H1 (cell line): ENCODE measurements around the gene SERHL2. TPM values are rescaled to one million over a fixed set of nuclear protein-coding genes. Genes with fewer than 3 reads are reported as not detected.

Source experiments
- CTCF ChIA-PET: fragments of 300-600 bp; sonication (Branson Sonifier 250); formaldehyde crosslinking; loops from one replicate; lab custom pipeline; 2021; ENCODE audit not compliant: partially characterized antibody; lab: Charles Lee
- POLR2A ChIA-PET: fragments of 300-600 bp; sonication (Branson Sonifier 250); formaldehyde crosslinking; loops from one replicate; lab custom pipeline; 2021; ENCODE audit warnings: inconsistent platforms; ENCODE audit not compliant: partially characterized antibody; lab: Charles Lee
- DNase-seq, 2 experiments: peaks; one replicate each; pipeline versions ENCODE4 v3.0.0 to v3.0.0-alpha.2; 2010 to 2022; ENCODE audit warnings: low spot score in 2 of 2, low read depth in 1 of 2, mixed read lengths in 1 of 2
- FAIRE-seq: peaks from 2 replicates; lab custom pipeline; 2011; peaks lifted over from hg19 to GRCh38; lab: Jason Lieb, UNC
- H2AFZ ChIP-seq: 2 replicates; pipeline ENCODE4 v1.8.1; 2012; ENCODE audit warnings: low read length, inconsistent platforms
- H2AK5ac ChIP-seq: 2 replicates; pipeline ENCODE4 v1.6.1; 2013; ENCODE audit warnings: low read depth, low read length
- H2BK120ac ChIP-seq: replicated peaks from 2 replicates; pipeline ENCODE3; 2013; ENCODE audit warnings: low read depth, low read length, inconsistent platforms
- H2BK12ac ChIP-seq: 2 replicates; pipeline ENCODE4 v1.6.1; 2013; ENCODE audit warnings: low read depth, low read length
- H2BK15ac ChIP-seq: 2 replicates; pipeline ENCODE4 v1.6.1; 2013; ENCODE audit warnings: low read length
- H2BK20ac ChIP-seq: 2 replicates; pipeline ENCODE4 v1.6.1; 2013; ENCODE audit warnings: low read length
- H2BK5ac ChIP-seq: 2 replicates; pipeline ENCODE4 v1.6.1; 2013; ENCODE audit warnings: low read depth, low read length
- H3K14ac ChIP-seq: 2 replicates; pipeline ENCODE4 v1.6.1; 2013; ENCODE audit warnings: inconsistent platforms; ENCODE audit not compliant: insufficient read length
- H3K18ac ChIP-seq: 2 replicates; pipeline ENCODE4 v1.6.1; 2013; ENCODE audit warnings: low read length; ENCODE audit errors: extremely low read depth
- H3K23ac ChIP-seq: 2 replicates; pipeline ENCODE4 v1.6.1; 2013; ENCODE audit warnings: inconsistent platforms; ENCODE audit not compliant: insufficient read length
- H3K23me2 ChIP-seq: 2 replicates; pipeline ENCODE4 v1.6.1; 2013; ENCODE audit warnings: low read depth, low read length
- H3K27ac ChIP-seq: 2 replicates; pipeline ENCODE4 v1.6.1; 2011; ENCODE audit warnings: low read depth, low read length, inconsistent platforms
- H3K27me3 ChIP-seq, 4 experiments: replicated peaks in 1 of 4; 1 replicate in 1 of 4; 2 replicates in 3 of 4; pipeline versions ENCODE4 v1.6.1 to v1.8.1; 2011 to 2013; ENCODE audit warnings: low read length in 3 of 4, mild to moderate bottlenecking in 3 of 4, inconsistent platforms in 2 of 4, mixed read lengths in 2 of 4, moderate library complexity in 1 of 4; ENCODE audit not compliant: control insufficient read depth in 3 of 4, insufficient read depth in 3 of 4; ENCODE audit errors: extremely low read depth in 1 of 4
- H3K36me3 ChIP-seq, 4 experiments: 2 replicates each; pipeline versions ENCODE4 v1.6.1 to v1.8.1; 2011 to 2013; ENCODE audit warnings: mild to moderate bottlenecking in 4 of 4, low read length in 3 of 4, moderate library complexity in 2 of 4, control low read depth in 1 of 4, inconsistent platforms in 1 of 4; ENCODE audit not compliant: insufficient read depth in 4 of 4, control insufficient read depth in 2 of 4
- H3K4ac ChIP-seq: replicated peaks from 2 replicates; pipeline ENCODE3; 2013; ENCODE audit warnings: low read length, low read depth, mixed read lengths, inconsistent platforms; ENCODE audit not compliant: insufficient read length
- H3K4me1 ChIP-seq, 4 experiments: replicated peaks in 1 of 4; 1 replicate in 1 of 4; 2 replicates in 3 of 4; pipeline versions ENCODE4 v1.6.1 to v1.8.1; 2011 to 2013; ENCODE audit warnings: low read length in 3 of 4, inconsistent platforms in 2 of 4, mixed read lengths in 1 of 4; ENCODE audit not compliant: insufficient read depth in 4 of 4, control insufficient read depth in 3 of 4
- H3K4me2 ChIP-seq, 2 experiments: 2 replicates each; pipeline versions ENCODE4 v1.6.1 to v1.8.1; 2011 to 2013; ENCODE audit warnings: low read depth in 2 of 2, low read length in 2 of 2, control low read depth in 1 of 2, inconsistent platforms in 1 of 2, mild to moderate bottlenecking in 1 of 2; ENCODE audit not compliant: insufficient read depth in 1 of 2
- H3K4me3 ChIP-seq, 4 experiments: fragments of 200-600, 300-600 bp in 1 of 4; sonication (generic), shearing (Covaris generic), sonication (Bioruptor Twin) in 1 of 4; 2 replicates each; pipeline versions ENCODE4 v1.5.1 to v1.8.1; 2011 to 2016; ENCODE audit warnings: low read length in 4 of 4, low read depth in 3 of 4, control low read depth in 2 of 4, inconsistent platforms in 2 of 4, mild to moderate bottlenecking in 2 of 4, mixed read lengths in 1 of 4, moderate library complexity in 1 of 4; ENCODE audit not compliant: insufficient read depth in 2 of 4; ENCODE audit errors: extremely low read depth in 1 of 4
- H3K56ac ChIP-seq: replicated peaks from 2 replicates; pipeline ENCODE3; 2013; ENCODE audit warnings: low read depth, mild to moderate bottlenecking, mixed read lengths, low read length, inconsistent platforms; ENCODE audit not compliant: insufficient read length
- H3K79me1 ChIP-seq: 2 replicates; pipeline ENCODE4 v1.6.1; 2013; ENCODE audit warnings: low read depth, low read length, control low read depth
- H3K79me2 ChIP-seq, 2 experiments: 2 replicates each; pipeline versions ENCODE4 v1.6.1 to v1.8.1; 2012 to 2013; ENCODE audit warnings: low read length in 2 of 2, mild to moderate bottlenecking in 2 of 2, inconsistent platforms in 1 of 2; ENCODE audit not compliant: insufficient read depth in 2 of 2, control insufficient read depth in 1 of 2
- H3K9ac ChIP-seq, 4 experiments: replicated peaks in 1 of 4; 1 replicate in 1 of 4; 2 replicates in 3 of 4; pipeline versions ENCODE4 v1.6.1 to v1.8.1; 2011 to 2013; ENCODE audit warnings: low read depth in 3 of 4, low read length in 3 of 4, control low read depth in 2 of 4, mild to moderate bottlenecking in 2 of 4, moderate library complexity in 2 of 4, inconsistent platforms in 1 of 4; ENCODE audit errors: extremely low read depth in 1 of 4
- H3K9me3 ChIP-seq, 2 experiments: 2 replicates each; pipeline versions ENCODE4 v1.6.1 to v1.8.1; 2012 to 2013; ENCODE audit warnings: mild to moderate bottlenecking in 2 of 2, moderate library complexity in 2 of 2, control low read depth in 1 of 2, inconsistent platforms in 1 of 2, low read depth in 1 of 2, low read length in 1 of 2, mixed read lengths in 1 of 2; ENCODE audit not compliant: insufficient read depth in 2 of 2
- H4K20me1 ChIP-seq, 2 experiments: replicated peaks in 1 of 2; 2 replicates each; pipeline versions ENCODE3 to v1.8.1; 2011 to 2013; ENCODE audit warnings: inconsistent platforms in 2 of 2, low read length in 2 of 2, mild to moderate bottlenecking in 1 of 2; ENCODE audit not compliant: insufficient read depth in 2 of 2, control insufficient read depth in 1 of 2
- H4K5ac ChIP-seq: 2 replicates; pipeline ENCODE4 v1.6.1; 2013; ENCODE audit warnings: low read length, low read depth, mixed read lengths, inconsistent platforms; ENCODE audit not compliant: insufficient read length
- H4K8ac ChIP-seq: 2 replicates; pipeline ENCODE4 v1.8.0; 2013; ENCODE audit warnings: mild to moderate bottlenecking, moderate library complexity, low read length, inconsistent platforms; ENCODE audit not compliant: insufficient read depth; ENCODE audit errors: extremely low read depth
- H4K91ac ChIP-seq: replicated peaks from 2 replicates; pipeline ENCODE3; 2013; ENCODE audit warnings: low read length, mixed read lengths, inconsistent platforms; ENCODE audit not compliant: insufficient read length
- FOSL1 ChIP-seq: IDR thresholded peaks from 2 replicates; pipeline ENCODE4 v1.6.1; 2011; ENCODE audit warnings: mild to moderate bottlenecking, low read depth, low read length, moderate library complexity; ENCODE audit not compliant: insufficient read depth
- PHF8 ChIP-seq: fragments of 200-600 bp; sonication (generic); conservative IDR thresholded peaks from 2 replicates; pipeline ENCODE4 v1.7.1; 2012; ENCODE audit warnings: low read depth, mild to moderate bottlenecking, inconsistent platforms, low read length, moderate library complexity
- POLR2AphosphoS5 ChIP-seq: IDR thresholded peaks from 2 replicates; pipeline ENCODE4 v1.6.1; 2011; ENCODE audit warnings: low read depth, low read length
- RBBP5 ChIP-seq: IDR thresholded peaks from 2 replicates; pipeline ENCODE4 v1.7.1; 2012; ENCODE audit warnings: low read depth, mild to moderate bottlenecking, inconsistent platforms, low read length, moderate library complexity, borderline replicate concordance
- SRF ChIP-seq: IDR thresholded peaks from 2 replicates; pipeline ENCODE4 v1.6.1; 2011; ENCODE audit warnings: mild to moderate bottlenecking, low read depth, low read length, moderate library complexity
- TAF1 ChIP-seq: IDR thresholded peaks from 2 replicates; pipeline ENCODE4 v1.6.1; 2011; ENCODE audit warnings: mild to moderate bottlenecking, low read depth, low read length
- TBP ChIP-seq: IDR thresholded peaks from 2 replicates; pipeline ENCODE4 v1.6.1; 2011; ENCODE audit warnings: low read depth, low read length, improper control_type of control experiment
- WGBS, 2 experiments: shearing (Covaris generic) in 1 of 2; methylation state at CpG; one replicate each; pipeline versions ENCODE4 v1.1.6 to v1.1.7; 2013 to 2015; ENCODE audit warnings: low lambda C conversion rate in 2 of 2, mixed read lengths in 2 of 2, inconsistent platforms in 1 of 2, low coverage in 1 of 2, missing lambda C conversion rate in 1 of 2; ENCODE audit not compliant: insufficient replicate concordance in 2 of 2, insufficient coverage in 1 of 2, insufficient read length in 1 of 2; ENCODE audit errors: extremely low coverage in 1 of 2, missing lambda C conversion rate in 1 of 2; 5-methylcytosine and 5-hydroxymethylcytosine counted together
- polyA plus RNA-seq, 7 experiments: library from polyadenylated mRNA; depleted of rRNA in 3 of 7; stranded (reverse) in 5 of 7; unstranded in 2 of 7; fragments of >200 nt in 5 of 7; fragments of 200-250 nt in 2 of 7; gene quantifications; 1 replicate in 5 of 7; 2 replicates in 1 of 7; 4 replicates in 1 of 7; pipeline versions ENCODE4 v1.2.1 to v1.2.3, GENCODE V29; 2011 to 2013; ENCODE audit warnings: missing spikeins in 2 of 7, mixed read lengths in 2 of 7
- total RNA-seq: library from RNA; stranded (reverse); fragmentation: NEBNext Ultra II Directional; extraction: Animal tissue kit (Norgen Biotek cat#: 25700); gene quantifications from 2 replicates; pipeline ENCODE4 v1.2.1, GENCODE V29; 2021
- TF ChIP-seq, protein P1 (sequence below): IDR thresholded peaks from 2 replicates; pipeline ENCODE4 v1.6.1; 2011; ENCODE audit warnings: low read length, improper control_type of control experiment

Gene SERHL2
- total and polyA plus RNA-seq, 2 of the 8 experiments (the other 6 are each of a cell fraction or from before 2014, with no cell fraction given): 0.91 TPM; not detected in 1

GRCh38 chr22:42581762-42582716 is 28.3 kb downstream of the SERHL2 start:
- no peak overlapping the region for H3K23ac ChIP-seq
- POLR2A ChIA-PET: interaction anchor here (0.6 to 28.3 kb wide), 10 partner anchors 10 to 274 kb away, joined by 3 to 399 read pairs (median 4); partner anchors contain the start of genes POLDIP3 and SERHL2
- no peak overlapping the region for H3K4ac ChIP-seq
- peak overlapping the region; percentile 95; the same call in 1 of the 2 replicates for H4K8ac ChIP-seq
- H2BK20ac ChIP-seq: no peak overlapping the region
- no peak overlapping the region for H2AK5ac ChIP-seq
- H2BK15ac ChIP-seq: no peak overlapping the region
- 21% methylated on average over 30 of the region's 64 CpGs; no CpG with 5 or more reads in 1 of the 2 experiments for WGBS, 2 experiments
- H2BK12ac ChIP-seq: no peak overlapping the region
- DNase-seq (peak; percentile 7 to 88), FAIRE-seq (no peak)
- no peaks in the 10 kb centered on the region; the same call in 1 of the 2 replicates for H3K79me1 ChIP-seq
- H2BK120ac ChIP-seq: no peak overlapping the region
- no peak overlapping the region for H2BK5ac ChIP-seq
- H3K4me2 ChIP-seq: peak overlapping the region; percentile 68 to 73
- peak overlapping the region; percentile 85; the same call in 1 of the 2 replicates for H3K27ac ChIP-seq
- peak overlapping the region; percentile 79 to 96 (median 88) for H3K9ac ChIP-seq
- no peaks in the 10 kb centered on the region for H3K9me3 ChIP-seq
- H4K20me1 ChIP-seq: peaks cover 0 to 7% of the 10 kb centered on the region in 2 experiments
- peak overlapping the region; percentile 67 to 89 (median 71) for H3K4me3 ChIP-seq
- no peaks in the 10 kb centered on the region for H3K27me3 ChIP-seq
- CTCF ChIA-PET: interaction anchor here (0.6 to 1.2 kb wide), 4 partner anchors 9 to 647 kb away, joined by 3 to 4 read pairs (median 3); no protein-coding TSS in a partner anchor
- peaks cover 28 to 56% (median 48%) of the 10 kb centered on the region in 4 experiments for H3K36me3 ChIP-seq
- H3K56ac ChIP-seq: no peak overlapping the region
- peak overlapping the region; percentile 33 for H4K5ac ChIP-seq
- no peaks in the 10 kb centered on the region for H3K4me1 ChIP-seq
- H4K91ac ChIP-seq: no peak overlapping the region
- H3K23me2 ChIP-seq: no peaks in the 10 kb centered on the region; the same call in 1 of the 2 replicates
- no peak overlapping the region for H3K14ac ChIP-seq
- peaks cover 0 to 10% of the 10 kb centered on the region in 2 experiments; a peak in 2 of 4 replicates for H3K79me2 ChIP-seq
- H3K18ac ChIP-seq: no peak overlapping the region
- no peak overlapping the region for H2AFZ ChIP-seq
- TF ChIP-seq TAF1 (peak; percentile 86), SRF (no peak), TBP (peak; percentile 65; the same call in 1 of the 2 replicates), PHF8 (peak; percentile 89), POLR2AphosphoS5 (peak; percentile 86), RBBP5 (no peak), FOSL1 (no peak)
- TF ChIP-seq, protein P1, sequence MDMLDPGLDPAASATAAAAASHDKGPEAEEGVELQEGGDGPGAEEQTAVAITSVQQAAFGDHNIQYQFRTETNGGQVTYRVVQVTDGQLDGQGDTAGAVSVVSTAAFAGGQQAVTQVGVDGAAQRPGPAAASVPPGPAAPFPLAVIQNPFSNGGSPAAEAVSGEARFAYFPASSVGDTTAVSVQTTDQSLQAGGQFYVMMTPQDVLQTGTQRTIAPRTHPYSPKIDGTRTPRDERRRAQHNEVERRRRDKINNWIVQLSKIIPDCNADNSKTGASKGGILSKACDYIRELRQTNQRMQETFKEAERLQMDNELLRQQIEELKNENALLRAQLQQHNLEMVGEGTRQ: no peak
